GM12892 (cell line): ENCODE results near the gene PDZRN3.

Experiments
- POLR2A ChIP-seq: IDR thresholded peaks from 2 replicates; pipeline ENCODE4 v1.6.1; 2011; ENCODE audit warnings: low read depth, low read length, control low read depth
- POLR2AphosphoS5 ChIP-seq: IDR thresholded peaks from 2 replicates; pipeline ENCODE4 v1.6.1; 2011; ENCODE audit warnings: low read depth, low read length, control low read depth
- TAF1 ChIP-seq: IDR thresholded peaks from 2 replicates; pipeline ENCODE4 v1.6.1; 2011; ENCODE audit warnings: low read depth, mild to moderate bottlenecking, control low read depth, low read length, borderline replicate concordance

DNA sequence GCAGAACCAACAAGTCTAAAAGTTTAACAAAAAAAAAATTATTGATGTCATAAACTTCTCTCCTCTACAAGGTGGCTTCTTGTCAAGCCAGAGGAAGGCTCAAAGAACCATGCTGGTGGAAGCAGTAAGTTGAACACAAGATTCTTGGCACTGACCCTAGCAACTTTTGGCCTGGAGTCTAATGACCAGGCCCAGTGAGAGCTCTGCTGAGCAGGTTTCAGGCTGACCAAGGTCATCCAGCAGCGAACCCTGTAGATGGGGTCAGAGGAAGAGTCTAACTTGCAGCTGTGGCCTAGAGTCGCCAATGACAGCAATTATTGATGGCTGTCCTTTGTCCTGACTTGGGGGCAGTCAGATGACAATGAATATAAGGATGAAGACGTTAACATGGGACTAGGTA, 43.1 kb upstream of the PDZRN3 start:
- no peak for TF ChIP-seq POLR2A
- TF ChIP-seq TAF1: no peak
- TF ChIP-seq POLR2AphosphoS5: no peak
